BLaER1 (cell line): ENCODE results near the gene OSER1.

Source experiments
- H3K27ac ChIP-seq: shearing (Covaris generic); formaldehyde crosslinking; 2 replicates; pipeline ENCODE4 v1.8.1; 2022
- H3K27me3 ChIP-seq: shearing (Covaris generic); formaldehyde crosslinking; 2 replicates; pipeline ENCODE4 v1.8.1; 2022
- H3K36me3 ChIP-seq: shearing (Covaris generic); formaldehyde crosslinking; 2 replicates; pipeline ENCODE4 v1.8.1; 2022
- H3K4me1 ChIP-seq: shearing (Covaris generic); formaldehyde crosslinking; 2 replicates; pipeline ENCODE4 v1.8.1; 2022
- H3K4me2 ChIP-seq: shearing (Covaris generic); formaldehyde crosslinking; 2 replicates; pipeline ENCODE4 v1.8.1; 2022
- H3K4me3 ChIP-seq: shearing (Covaris generic); formaldehyde crosslinking; 2 replicates; pipeline ENCODE4 v1.8.1; 2022
- H3K9ac ChIP-seq: shearing (Covaris generic); formaldehyde crosslinking; 2 replicates; pipeline ENCODE4 v1.8.1; 2022
- H3K9me3 ChIP-seq: shearing (Covaris generic); formaldehyde crosslinking; 2 replicates; pipeline ENCODE4 v1.8.1; 2022
- H4K20me1 ChIP-seq: shearing (Covaris generic); formaldehyde crosslinking; 2 replicates; pipeline ENCODE4 v1.8.1; 2022
- Cebpa-rat ChIP-seq: shearing (Covaris generic); IDR thresholded peaks from 2 replicates; pipeline ENCODE4 v1.8.1; 2022

The OSER1 gene

GRCh38 chr20:44217342-44218092 lies 6.9 kb upstream of the OSER1 start:
- H3K4me2 ChIP-seq = peak overlapping the region; percentile 57
- no peak overlapping the region for H3K4me3 ChIP-seq
- no peak overlapping the region for H3K9ac ChIP-seq
- TF ChIP-seq Cebpa-rat = no peak
- H3K36me3 ChIP-seq = peaks cover 5% of the 10 kb centered on the region; the same call in 1 of the 2 replicates
- peaks cover 23% of the 10 kb centered on the region for H3K4me1 ChIP-seq
- no peaks in the 10 kb centered on the region for H3K27me3 ChIP-seq
- peaks cover 4% of the 10 kb centered on the region; the same call in 1 of the 2 replicates for H4K20me1 ChIP-seq
- H3K27ac ChIP-seq = no peak overlapping the region
- H3K9me3 ChIP-seq = no peaks in the 10 kb centered on the region

- Histone ChIP-seq H3K4me3 (no peak overlapping the region), H3K27ac (no peak overlapping the region), H3K9ac (no peak overlapping the region), H3K36me3 (peaks cover 5% of the 10 kb centered on the region; the same call in 1 of the 2 replicates), H3K4me2 (no peak overlapping the region), H3K27me3 (no peaks in the 10 kb centered on the region), H3K4me1 (peaks cover 37% of the 10 kb centered on the region), H3K9me3 (no peaks in the 10 kb centered on the region), H4K20me1 (peaks cover 4% of the 10 kb centered on the region)
- TF ChIP-seq Cebpa-rat = no peak
Measured at GRCh38 chr20:44215125-44215524, 4.6 kb upstream of the OSER1 start.

- peaks cover 5% of the 10 kb centered on the region; the same call in 1 of the 2 replicates for H3K36me3 ChIP-seq
- H3K4me1 ChIP-seq = peaks cover 38% of the 10 kb centered on the region
- H3K9ac ChIP-seq = peak overlapping the region; percentile 96; the same call in 1 of the 2 replicates
- H3K27ac ChIP-seq = no peak overlapping the region
- no peaks in the 10 kb centered on the region for H3K9me3 ChIP-seq
- H3K4me3 ChIP-seq = no peak overlapping the region
- H3K27me3 ChIP-seq = no peaks in the 10 kb centered on the region
- peaks cover 27% of the 10 kb centered on the region for H4K20me1 ChIP-seq
- TF ChIP-seq Cebpa-rat = no peak
- no peak overlapping the region for H3K4me2 ChIP-seq
Measured at GRCh38 chr20:44212792-44213191, 2.2 kb upstream of the OSER1 start.

- Histone ChIP-seq H4K20me1 (peaks cover 41% of the 10 kb centered on the region), H3K9ac (peak overlapping the region; percentile 96), H3K36me3 (peaks cover 4% of the 10 kb centered on the region), H3K4me2 (peak overlapping the region; percentile 94), H3K4me3 (peak overlapping the region; percentile 95), H3K27ac (peak overlapping the region; percentile 93), H3K9me3 (no peaks in the 10 kb centered on the region), H3K4me1 (peaks cover 46% of the 10 kb centered on the region), H3K27me3 (no peaks in the 10 kb centered on the region)
- TF ChIP-seq Cebpa-rat = no peak
Measured at GRCh38 chr20:44211177-44212039, 837 bp upstream of the OSER1 start.

GRCh38 chr20:44209686-44210405 lies 725 bp downstream of the OSER1 start:
- TF ChIP-seq Cebpa-rat = no peak
- peaks cover 55% of the 10 kb centered on the region for H4K20me1 ChIP-seq
- H3K4me2 ChIP-seq = peak overlapping the region; percentile 95
- peak overlapping the region; percentile 95 for H3K4me3 ChIP-seq
- H3K27me3 ChIP-seq = no peaks in the 10 kb centered on the region
- peak overlapping the region; percentile 96 for H3K9ac ChIP-seq
- H3K9me3 ChIP-seq = no peaks in the 10 kb centered on the region
- peak overlapping the region; percentile 93 for H3K27ac ChIP-seq
- H3K36me3 ChIP-seq = peaks cover 17% of the 10 kb centered on the region
- H3K4me1 ChIP-seq = peaks cover 50% of the 10 kb centered on the region

- Histone ChIP-seq H4K20me1 (peaks cover 66% of the 10 kb centered on the region), H3K4me2 (peak overlapping the region; percentile 95)
- TF ChIP-seq Cebpa-rat = no peak
Measured at GRCh38 chr20:44208770-44209169, 1.8 kb downstream of the OSER1 start.

GRCh38 chr20:44208165-44208564 lies 2.4 kb downstream of the OSER1 start:
- no peaks in the 10 kb centered on the region for H3K9me3 ChIP-seq
- no peaks in the 10 kb centered on the region for H3K27me3 ChIP-seq
- peak overlapping the region; percentile 96 for H3K9ac ChIP-seq
- H3K36me3 ChIP-seq = peaks cover 27% of the 10 kb centered on the region
- TF ChIP-seq Cebpa-rat = no peak
- peak overlapping the region; percentile 95 for H3K4me2 ChIP-seq
- H3K4me3 ChIP-seq = peak overlapping the region; percentile 95
- no peak overlapping the region for H3K27ac ChIP-seq
- peaks cover 50% of the 10 kb centered on the region for H3K4me1 ChIP-seq
- H4K20me1 ChIP-seq = peaks cover 72% of the 10 kb centered on the region

More at GRCh38 chr20:44208770-44209169, 1.8 kb downstream of the OSER1 start:
- Histone ChIP-seq H3K9ac (peak overlapping the region; percentile 96), H3K4me3 (peak overlapping the region; percentile 95), H3K4me1 (peaks cover 50% of the 10 kb centered on the region), H3K27me3 (no peaks in the 10 kb centered on the region), H3K36me3 (peaks cover 25% of the 10 kb centered on the region), H3K27ac (peak overlapping the region; percentile 29; the same call in 1 of the 2 replicates), H3K9me3 (no peaks in the 10 kb centered on the region)

GRCh38 chr20:44207126-44207723 lies 3.3 kb downstream of the OSER1 start:
- Histone ChIP-seq H4K20me1 (peaks cover 82% of the 10 kb centered on the region), H3K9me3 (no peaks in the 10 kb centered on the region), H3K4me3 (no peak overlapping the region), H3K27ac (no peak overlapping the region), H3K4me2 (peak overlapping the region; percentile 95), H3K27me3 (no peaks in the 10 kb centered on the region), H3K4me1 (peaks cover 48% of the 10 kb centered on the region), H3K9ac (no peak overlapping the region), H3K36me3 (peaks cover 35% of the 10 kb centered on the region)
- TF ChIP-seq Cebpa-rat = no peak

GRCh38 chr20:44206132-44206531 lies 4.4 kb downstream of the OSER1 start:
- Histone ChIP-seq H3K36me3 (peaks cover 45% of the 10 kb centered on the region), H4K20me1 (peaks cover 92% of the 10 kb centered on the region), H3K4me2 (no peak overlapping the region), H3K27ac (no peak overlapping the region), H3K9me3 (no peaks in the 10 kb centered on the region), H3K4me3 (no peak overlapping the region), H3K4me1 (peaks cover 37% of the 10 kb centered on the region), H3K27me3 (no peaks in the 10 kb centered on the region), H3K9ac (no peak overlapping the region)
- TF ChIP-seq Cebpa-rat = no peak
